ENCODE measurements around the gene AOC3. TPM values are rescaled to one million over a fixed set of nuclear protein-coding genes. Genes with fewer than 3 reads are reported as not detected.
"Not testable (repeated sequence)": the region's sequence is repeated elsewhere in the genome, so short reads cannot be mapped to it uniquely, and the experiment has no call there.

AOC3 gene
- total RNA-seq, 1 donor from 2014 or later: 0.26 TPM

GRCh38 chr17:42877037-42877436 is 26.0 kb downstream of the AOC3 start:
- Histone ChIP-seq H3K4me3 (ENCODE audit: low read depth, low read length) (no peak overlapping the region), H3K36me3 (ENCODE audit: control insufficient read depth, insufficient read depth, low read length) (no peaks in the 10 kb centered on the region), H3K27me3 (ENCODE audit: control insufficient read depth, insufficient read depth, low read length) (peaks cover 2% of the 10 kb centered on the region)
- no peak for DNase-seq (ENCODE audit: low read depth)
- FAIRE-seq: no peak
- TF ChIP-seq, protein P1, sequence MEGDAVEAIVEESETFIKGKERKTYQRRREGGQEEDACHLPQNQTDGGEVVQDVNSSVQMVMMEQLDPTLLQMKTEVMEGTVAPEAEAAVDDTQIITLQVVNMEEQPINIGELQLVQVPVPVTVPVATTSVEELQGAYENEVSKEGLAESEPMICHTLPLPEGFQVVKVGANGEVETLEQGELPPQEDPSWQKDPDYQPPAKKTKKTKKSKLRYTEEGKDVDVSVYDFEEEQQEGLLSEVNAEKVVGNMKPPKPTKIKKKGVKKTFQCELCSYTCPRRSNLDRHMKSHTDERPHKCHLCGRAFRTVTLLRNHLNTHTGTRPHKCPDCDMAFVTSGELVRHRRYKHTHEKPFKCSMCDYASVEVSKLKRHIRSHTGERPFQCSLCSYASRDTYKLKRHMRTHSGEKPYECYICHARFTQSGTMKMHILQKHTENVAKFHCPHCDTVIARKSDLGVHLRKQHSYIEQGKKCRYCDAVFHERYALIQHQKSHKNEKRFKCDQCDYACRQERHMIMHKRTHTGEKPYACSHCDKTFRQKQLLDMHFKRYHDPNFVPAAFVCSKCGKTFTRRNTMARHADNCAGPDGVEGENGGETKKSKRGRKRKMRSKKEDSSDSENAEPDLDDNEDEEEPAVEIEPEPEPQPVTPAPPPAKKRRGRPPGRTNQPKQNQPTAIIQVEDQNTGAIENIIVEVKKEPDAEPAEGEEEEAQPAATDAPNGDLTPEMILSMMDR (IDR thresholded peaks at IDR 0.05; ENCODE audit: insufficient read depth, low read length, severe bottlenecking): no peak

DNA sequence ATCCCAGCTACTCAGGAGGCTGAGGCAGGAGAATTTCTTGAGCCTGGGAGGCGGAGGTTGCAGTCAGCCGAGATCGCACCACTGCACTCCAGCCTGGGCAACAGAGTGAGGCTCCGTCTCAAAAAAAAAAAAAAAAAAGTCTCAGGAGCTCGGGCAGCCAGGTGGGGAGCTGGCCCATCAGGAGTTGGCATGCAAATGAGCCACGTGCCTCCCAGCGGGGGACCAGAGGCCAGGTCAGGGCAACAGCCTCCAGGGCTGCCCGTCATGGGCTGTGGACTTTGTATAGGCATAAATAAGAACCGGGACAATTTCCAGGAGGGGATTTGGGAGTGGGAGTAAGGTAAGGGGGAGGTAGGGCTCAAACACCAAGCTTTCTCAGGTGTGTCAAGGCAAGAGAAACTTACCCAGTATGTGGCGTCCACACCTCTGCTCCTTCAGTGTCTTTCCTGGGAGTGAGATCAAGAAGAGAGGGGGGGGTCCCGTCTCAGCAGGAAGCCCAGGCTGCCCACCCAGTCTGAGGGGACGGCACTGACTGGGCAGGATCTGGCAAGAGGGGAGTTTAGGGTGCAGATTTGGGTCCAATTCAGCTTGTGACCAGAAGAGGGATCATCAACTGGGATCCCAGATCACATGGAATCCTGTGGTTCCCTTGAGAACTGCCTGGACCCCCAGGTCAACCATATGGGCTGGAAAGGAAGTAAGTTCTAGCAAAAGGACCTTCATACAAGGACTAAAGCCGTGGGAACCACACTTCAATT is 27.3 kb downstream of the AOC3 start:
- TF ChIP-seq, protein P1 (IDR thresholded peaks at IDR 0.05; ENCODE audit: insufficient read depth, low read length, severe bottlenecking): no peak
- DNase-seq (ENCODE audit: low read depth) (no peak), FAIRE-seq (no peak)

DNA sequence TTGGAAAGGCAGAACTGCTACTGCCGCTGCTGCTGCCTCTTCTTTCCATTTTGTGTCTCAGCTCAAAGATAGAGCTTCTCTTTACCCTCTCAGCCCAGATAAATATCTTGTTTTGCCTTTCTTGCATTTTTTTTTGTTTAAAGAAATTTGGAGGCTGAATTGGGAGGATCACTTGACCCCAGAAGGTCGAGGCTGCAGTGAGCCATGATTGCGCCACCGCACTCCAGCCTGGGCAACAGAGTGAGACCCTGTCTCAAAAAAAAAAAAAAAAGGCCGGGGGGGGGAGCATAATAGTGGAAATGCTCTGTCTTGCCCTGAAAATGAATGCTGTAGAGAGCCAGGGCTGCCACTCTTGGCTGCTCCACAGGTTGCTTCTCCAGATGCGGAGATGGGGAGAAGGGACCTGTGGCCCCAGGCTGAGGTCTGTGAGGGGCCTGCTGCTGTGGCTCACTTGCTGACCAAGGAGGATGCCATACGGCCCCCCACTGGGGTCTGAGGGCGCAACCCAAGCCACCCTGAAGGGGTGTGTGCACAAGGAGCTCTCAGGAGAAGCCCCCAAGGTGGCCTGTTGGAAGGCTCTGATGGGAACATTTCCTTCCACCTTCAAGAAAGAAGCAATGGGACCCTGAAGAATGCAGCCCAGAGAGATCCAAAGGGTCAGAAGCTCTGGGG is 28.1 kb downstream of the AOC3 start:
- Histone ChIP-seq H3K36me3 (ENCODE audit: control insufficient read depth, insufficient read depth, low read length) (no peaks in the 10 kb centered on the region), H3K27me3 (ENCODE audit: control insufficient read depth, insufficient read depth, low read length) (peaks cover 2% of the 10 kb centered on the region), H3K4me3 (ENCODE audit: low read depth, low read length) (no peak overlapping the region)
- DNase-seq (ENCODE audit: low read depth) (no peak), FAIRE-seq (no peak)
- TF ChIP-seq, protein P1 (IDR thresholded peaks at IDR 0.05; ENCODE audit: insufficient read depth, low read length, severe bottlenecking): no peak

More for the DNA sequence above, 27.3 kb downstream of the AOC3 start:
- no peaks in the 10 kb centered on the region for H3K36me3 ChIP-seq (ENCODE audit: control insufficient read depth, insufficient read depth, low read length)
- H3K27me3 ChIP-seq (ENCODE audit: control insufficient read depth, insufficient read depth, low read length): peaks cover 2% of the 10 kb centered on the region
- no peak overlapping the region for H3K4me3 ChIP-seq (ENCODE audit: low read depth, low read length)

DNA sequence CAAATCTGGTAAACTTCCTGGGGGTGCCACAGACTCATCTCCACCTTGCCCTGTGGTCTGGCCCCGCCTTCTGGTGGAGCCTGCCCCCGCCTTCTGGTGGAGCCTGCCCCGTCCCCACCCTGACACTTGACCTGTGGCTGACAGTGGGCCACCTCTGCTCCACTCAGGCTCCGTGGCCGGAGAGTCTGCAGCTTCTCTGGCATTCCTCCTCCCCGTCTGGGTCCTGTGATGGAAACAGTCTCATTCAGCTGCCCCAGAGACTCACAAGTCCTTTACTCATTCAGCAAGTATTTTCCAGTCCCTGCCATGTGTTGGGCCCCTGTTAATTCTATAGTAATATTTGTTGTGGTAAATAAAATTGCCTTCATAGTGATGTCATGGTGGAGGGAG is 28.6 kb downstream of the AOC3 start:
- Histone ChIP-seq H3K4me3 (ENCODE audit: low read depth, low read length) (no peak overlapping the region), H3K36me3 (ENCODE audit: control insufficient read depth, insufficient read depth, low read length) (no peaks in the 10 kb centered on the region), H3K27me3 (ENCODE audit: control insufficient read depth, insufficient read depth, low read length) (peaks cover 2% of the 10 kb centered on the region)
- TF ChIP-seq, protein P1 (IDR thresholded peaks at IDR 0.05; ENCODE audit: insufficient read depth, low read length, severe bottlenecking): no peak
- no peak for FAIRE-seq
- no peak for DNase-seq (ENCODE audit: low read depth)

DNA sequence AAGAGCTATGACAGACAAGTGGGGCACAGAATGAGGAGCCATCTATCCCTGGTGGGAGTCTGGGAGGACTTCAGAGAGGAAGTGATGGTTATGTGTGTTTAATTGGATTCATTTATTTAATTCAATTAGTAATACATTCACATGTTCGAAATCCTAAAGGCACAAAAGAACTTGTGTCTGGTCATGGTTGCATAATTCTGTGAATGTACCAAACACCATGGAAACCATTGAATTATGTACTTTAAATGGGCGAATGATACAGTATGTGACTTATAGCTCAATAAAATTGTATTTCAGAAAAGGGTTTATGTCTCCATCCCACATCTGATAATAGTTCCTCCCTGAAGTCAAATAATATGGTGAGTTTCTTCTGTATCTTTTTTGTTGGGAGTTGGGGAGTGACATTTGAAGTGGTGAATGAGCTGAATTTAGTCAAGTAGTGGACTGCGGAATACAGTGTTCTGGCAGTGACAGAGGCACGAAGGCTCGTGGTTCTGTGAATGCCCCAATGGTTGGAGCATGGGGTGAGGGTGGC is 29.8 kb downstream of the AOC3 start:
- FAIRE-seq (no peak), DNase-seq (ENCODE audit: low read depth) (no peak)
- no peak overlapping the region for H3K4me3 ChIP-seq (ENCODE audit: low read depth, low read length)
- H3K36me3 ChIP-seq (ENCODE audit: control insufficient read depth, insufficient read depth, low read length): no peaks in the 10 kb centered on the region
- TF ChIP-seq, protein P1 (IDR thresholded peaks at IDR 0.05; ENCODE audit: insufficient read depth, low read length, severe bottlenecking): no peak
- peaks cover 2% of the 10 kb centered on the region for H3K27me3 ChIP-seq (ENCODE audit: control insufficient read depth, insufficient read depth, low read length)

DNA sequence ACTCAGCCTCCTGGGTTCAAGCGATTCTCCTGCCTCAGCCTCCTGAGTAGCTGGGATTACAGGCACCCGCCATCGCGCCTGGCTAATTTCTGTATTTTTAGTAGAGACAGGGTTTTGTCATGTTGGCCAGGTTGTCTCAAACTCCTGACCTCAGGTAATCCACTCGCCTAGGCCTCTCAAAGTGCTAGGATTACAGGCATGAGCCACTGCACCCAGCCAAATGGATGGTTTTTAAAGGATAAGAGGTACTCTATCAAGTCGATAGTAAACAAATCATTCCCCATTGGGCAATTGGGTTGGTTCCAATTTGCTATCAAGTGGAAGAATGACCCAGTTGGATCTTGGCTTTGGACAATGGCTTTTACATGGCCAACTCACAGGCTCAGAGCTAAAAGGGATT is 30.7 kb downstream of the AOC3 start:
- not testable (repeated sequence) for FAIRE-seq; DNase-seq (ENCODE audit: low read depth); H3K27me3 ChIP-seq (ENCODE audit: control insufficient read depth, insufficient read depth, low read length); H3K36me3 ChIP-seq (ENCODE audit: control insufficient read depth, insufficient read depth, low read length); H3K4me3 ChIP-seq (ENCODE audit: low read depth, low read length)
